COLO668 (cell line): Measurements from ENCODE around the gene PFKL.
A peak's percentile ranks its signal among the peaks of the same experiment; 100 is the strongest.

Experiments used
- DNase-seq: peaks from one replicate; lab custom pipeline; 2025; ENCODE audit not compliant: unreplicated experiment; lab: John Stamatoyannopoulos, UW

The PFKL gene

GRCh38 chr21:44293551-44294231, 6.2 kb upstream of the PFKL start:
- no peak for DNase-seq

GRCh38 chr21:44294391-44295162, 5.3 kb upstream of the PFKL start:
- no peak for DNase-seq

DNA sequence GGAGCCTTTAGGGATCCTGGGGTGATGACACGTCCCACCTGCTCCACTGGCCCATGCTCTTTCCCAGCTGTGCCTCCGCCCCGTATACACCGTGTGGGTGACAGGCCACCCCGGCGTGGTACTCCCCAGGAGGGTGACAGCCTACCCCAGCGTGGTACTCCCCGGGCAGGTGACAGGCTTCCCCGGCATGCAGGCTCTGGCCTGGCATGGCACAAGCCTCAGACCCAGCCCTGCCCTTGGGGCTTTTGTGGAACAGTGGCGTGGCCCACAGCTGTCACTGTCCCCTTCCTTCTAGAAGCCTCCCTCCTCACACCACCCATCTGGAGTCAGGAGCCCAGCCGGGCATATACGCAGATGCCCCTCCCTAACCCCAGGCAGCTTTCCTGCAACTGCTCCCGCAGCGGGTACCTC, 4.7 kb upstream of the PFKL start:
- peak; percentile 78 for DNase-seq

- DNase-seq: no peak
Observed at GRCh38 chr21:44295646-44296045, 4.2 kb upstream of the PFKL start.

DNA sequence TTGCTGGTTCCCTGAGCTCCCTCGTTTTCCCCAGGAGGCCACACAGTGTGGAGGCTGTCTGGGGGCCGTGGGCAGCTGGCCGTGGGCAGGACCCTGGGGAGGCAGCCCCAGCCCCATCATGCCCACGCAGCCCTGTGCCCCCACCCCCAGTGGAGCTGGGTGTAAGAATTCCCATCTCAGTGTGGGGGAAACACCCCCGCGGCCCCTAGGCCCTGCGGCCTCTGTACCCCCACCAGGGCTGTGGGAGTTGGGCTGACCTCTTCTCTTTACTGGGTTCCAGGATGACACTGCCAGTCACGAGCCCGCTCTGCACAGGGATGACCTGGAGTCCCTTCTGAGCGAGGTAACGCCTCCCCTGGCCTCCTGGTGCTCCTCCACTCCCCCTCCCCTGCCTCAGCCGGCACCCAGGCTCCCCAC, 3.7 kb upstream of the PFKL start:
- DNase-seq: no peak

GRCh38 chr21:44296916-44297315, 2.9 kb upstream of the PFKL start:
- DNase-seq: no peak

GRCh38 chr21:44297525-44298290, 2.1 kb upstream of the PFKL start:
- peak; percentile 89 for DNase-seq

DNA sequence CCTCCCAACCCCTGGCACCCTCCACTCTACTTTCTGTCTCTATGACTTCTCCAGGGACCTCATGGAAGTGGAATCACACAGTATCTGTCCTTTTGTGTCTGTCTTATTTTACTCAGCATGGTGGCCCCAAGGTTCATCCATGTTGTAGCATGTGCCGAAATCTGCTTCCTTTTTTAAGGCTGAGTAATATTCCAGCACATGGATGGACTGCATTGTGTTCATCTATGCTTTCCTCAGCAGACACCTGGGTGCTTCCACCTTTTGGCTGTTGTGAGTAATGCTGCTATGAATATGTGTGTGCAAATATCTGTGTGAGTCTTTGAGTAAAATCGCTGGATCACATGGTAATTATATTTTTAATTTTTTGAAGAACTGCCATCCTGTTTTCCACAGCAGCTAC, 1.6 kb upstream of the PFKL start:
- no peak for DNase-seq

- no peak for DNase-seq
Observed at GRCh38 chr21:44299085-44299457, 782 bp upstream of the PFKL start.

GRCh38 chr21:44300262-44300959, 558 bp downstream of the PFKL start:
- peak; percentile 85 for DNase-seq

GRCh38 chr21:44301141-44301540, 1.3 kb downstream of the PFKL start:
- no peak for DNase-seq

DNA sequence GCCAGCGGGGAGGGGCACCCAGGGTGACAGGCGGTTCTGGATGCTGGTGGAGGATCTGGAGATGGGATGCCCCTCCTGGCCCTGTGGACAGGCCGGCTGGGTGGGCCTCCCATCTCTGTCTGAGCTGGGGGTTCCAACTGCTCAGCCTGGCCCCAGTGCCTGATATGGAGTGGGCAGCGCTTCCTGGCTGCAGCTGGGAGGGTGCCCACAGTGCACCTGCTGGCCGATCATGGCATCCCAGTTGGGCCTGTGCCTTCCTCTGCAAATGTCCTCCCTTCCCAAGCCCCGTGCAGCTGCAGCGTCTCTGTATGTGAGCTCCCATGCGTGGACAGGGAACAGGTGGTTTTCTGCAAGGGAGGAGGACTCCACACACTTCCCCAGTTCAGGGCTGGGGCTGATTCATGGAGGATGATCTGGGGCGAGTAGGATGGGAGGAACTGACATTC, 2.1 kb downstream of the PFKL start:
- peak; percentile 85 for DNase-seq

DNA sequence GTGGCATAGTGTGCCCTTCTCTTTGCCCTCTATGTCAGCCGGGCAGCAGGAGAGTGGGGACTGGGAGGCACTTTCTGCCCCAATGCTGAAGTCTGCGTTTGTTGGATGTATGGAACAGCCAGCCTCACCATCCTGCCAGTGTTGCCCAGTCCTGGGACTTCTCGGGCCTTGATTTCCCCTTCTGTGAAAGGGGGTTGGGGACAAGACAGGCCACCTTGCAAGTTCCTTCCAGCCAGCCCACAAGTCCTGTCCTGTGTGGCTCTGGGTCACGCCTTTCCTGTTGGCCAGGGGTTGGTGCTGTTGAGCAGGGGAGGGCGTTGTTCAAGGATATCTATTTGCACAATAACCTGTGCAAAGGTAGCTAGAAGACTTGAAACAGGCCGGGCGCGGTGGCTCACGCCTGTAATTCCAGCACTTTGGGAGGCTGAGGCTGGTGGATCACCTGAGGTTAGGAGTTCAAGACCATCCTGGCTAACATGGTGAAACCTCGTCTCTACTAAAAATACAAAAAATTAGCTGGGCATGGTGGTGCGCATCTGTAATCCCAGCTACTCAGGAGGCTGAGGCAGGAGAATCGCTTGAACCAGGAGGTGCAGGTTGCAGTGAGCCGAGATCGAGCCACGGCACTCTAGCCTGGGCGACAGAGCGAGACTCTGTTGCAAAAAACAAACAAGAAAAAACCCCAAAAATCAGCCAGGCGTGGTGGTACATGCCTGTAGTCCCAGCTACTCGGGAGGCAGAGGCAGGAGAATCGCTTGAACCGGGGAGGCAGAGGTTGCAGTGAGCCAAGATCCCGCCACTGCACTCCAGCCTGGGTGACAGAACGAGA, 2.9 kb downstream of the PFKL start:
- DNase-seq: peak; percentile 36

GRCh38 chr21:44303490-44303981, 3.7 kb downstream of the PFKL start:
- DNase-seq: peak; percentile 48

GRCh38 chr21:44304011-44304616, 4.3 kb downstream of the PFKL start:
- no peak for DNase-seq

DNA sequence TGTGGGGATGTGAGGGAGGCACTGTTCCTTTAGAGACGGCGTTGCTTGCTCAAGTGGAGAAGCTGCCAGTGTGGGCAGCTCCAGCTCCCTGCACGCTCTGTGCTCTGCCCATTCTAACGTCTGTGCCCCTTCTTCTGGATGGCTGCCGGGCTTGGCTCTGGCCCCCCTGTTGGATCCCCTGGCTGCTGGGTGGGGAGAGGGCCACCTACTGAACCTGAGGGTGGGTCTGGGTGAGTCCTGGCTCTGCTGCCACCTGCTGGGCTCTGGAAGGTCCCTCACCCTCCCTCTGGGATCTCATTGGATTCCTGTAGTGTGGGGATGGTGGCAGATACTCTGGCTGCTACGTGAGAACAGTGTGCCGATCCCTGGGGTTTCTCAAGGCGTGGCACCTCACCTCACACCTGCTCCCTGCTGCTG, 5.0 kb downstream of the PFKL start:
- peak; percentile 67 for DNase-seq

DNA sequence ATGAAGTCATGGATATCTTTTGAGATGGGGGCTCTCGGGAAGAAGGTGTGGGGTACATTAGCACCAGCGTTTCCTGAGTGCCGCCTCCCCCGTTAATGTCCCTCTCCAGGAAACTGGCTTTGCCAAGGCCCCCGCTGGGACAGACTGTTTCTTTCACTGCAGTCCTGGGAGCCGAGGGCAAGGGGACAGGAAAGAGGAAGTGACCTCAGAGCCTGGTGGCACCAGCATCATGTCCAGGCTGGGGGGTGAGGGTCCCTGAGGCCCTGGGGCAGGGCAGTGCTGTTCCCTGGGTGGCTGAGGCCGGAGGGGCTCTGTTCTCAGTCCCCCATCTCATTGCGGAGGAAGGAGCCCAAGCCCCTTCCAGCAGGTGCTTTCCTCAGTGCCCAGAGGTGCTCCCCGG, 5.8 kb downstream of the PFKL start:
- no peak for DNase-seq

GRCh38 chr21:44306936-44307704, 7.3 kb downstream of the PFKL start:
- no peak for DNase-seq
